GM12892 (cell line): ENCODE measurements around the gene NARF.

Experiments used
- DNase-seq: peaks from one replicate; pipeline ENCODE4 v3.0.0; 2011; ENCODE audit not compliant: insufficient read length
- FAIRE-seq: peaks from 2 replicates; lab custom pipeline; 2011; peaks lifted over from hg19 to GRCh38; lab: Jason Lieb, UNC
- POLR2A ChIP-seq: IDR thresholded peaks from 2 replicates; pipeline ENCODE4 v1.6.1; 2011; ENCODE audit warnings: low read depth, low read length, control low read depth
- POLR2AphosphoS5 ChIP-seq: IDR thresholded peaks from 2 replicates; pipeline ENCODE4 v1.6.1; 2011; ENCODE audit warnings: low read depth, low read length, control low read depth
- TAF1 ChIP-seq: IDR thresholded peaks from 2 replicates; pipeline ENCODE4 v1.6.1; 2011; ENCODE audit warnings: low read depth, mild to moderate bottlenecking, control low read depth, low read length, borderline replicate concordance

The NARF gene

DNA sequence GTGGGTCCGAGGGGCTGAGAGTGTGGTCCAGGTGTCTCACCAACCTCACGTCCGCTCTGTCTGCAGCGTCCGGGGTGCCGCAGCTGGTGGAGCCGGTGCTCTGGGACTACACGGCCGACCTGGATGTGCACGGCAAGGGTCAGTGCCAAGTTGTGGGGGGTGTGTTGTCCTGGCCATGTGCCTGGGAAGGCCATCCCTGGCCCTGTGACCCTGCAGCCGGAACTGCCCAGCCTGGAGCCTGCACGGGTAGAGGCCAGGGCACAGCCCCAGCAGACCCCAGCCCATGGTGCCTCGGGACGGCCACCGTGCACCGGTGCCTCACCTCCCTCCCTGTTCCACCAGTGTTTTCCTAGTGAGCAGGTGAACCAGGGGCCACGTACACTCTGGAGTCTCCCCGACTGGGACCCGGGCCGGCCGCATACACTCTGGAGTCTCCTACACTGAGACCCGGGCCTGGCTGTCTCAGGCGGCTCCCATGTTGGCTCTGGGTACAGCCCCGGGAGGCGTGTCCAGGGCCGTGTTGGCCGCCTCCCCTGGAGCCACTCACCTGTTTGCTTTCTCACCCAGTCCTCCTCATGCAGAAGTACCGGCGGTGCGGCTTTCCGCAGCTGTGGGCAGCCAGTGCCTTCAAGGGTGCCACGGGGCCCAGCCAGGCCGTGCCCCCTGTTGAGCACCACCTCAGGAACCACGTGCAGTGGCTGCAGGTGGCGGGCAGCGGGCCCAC lies 21.8 kb upstream of the NARF start:
- no peak for FAIRE-seq
- TF ChIP-seq TAF1, result no peak
- TF ChIP-seq POLR2A, result no peak
- TF ChIP-seq POLR2AphosphoS5, result no peak; the same call in 1 of the 2 replicates
- DNase-seq, result no peak

DNA sequence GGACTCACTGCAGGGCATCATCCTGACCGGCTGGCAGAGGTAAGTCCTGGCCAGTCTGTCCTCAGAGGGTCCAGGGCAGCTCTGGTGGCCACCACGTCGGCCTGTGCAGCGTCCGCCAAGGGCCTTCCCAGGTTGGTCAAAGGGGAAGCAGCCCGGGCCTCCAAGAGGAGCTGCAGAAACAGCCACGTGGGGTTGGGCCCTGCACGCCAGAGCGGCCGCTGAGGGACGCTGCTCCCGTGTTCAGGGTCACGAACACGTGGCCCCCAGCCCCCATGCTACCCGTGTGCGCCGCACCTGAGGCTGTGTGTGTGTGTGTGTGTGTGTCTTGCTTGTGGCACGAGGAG lies 21.2 kb upstream of the NARF start:
- TF ChIP-seq TAF1 (no peak), POLR2A (no peak), POLR2AphosphoS5 (no peak)
- FAIRE-seq, result no peak
- DNase-seq, result no peak

DNA sequence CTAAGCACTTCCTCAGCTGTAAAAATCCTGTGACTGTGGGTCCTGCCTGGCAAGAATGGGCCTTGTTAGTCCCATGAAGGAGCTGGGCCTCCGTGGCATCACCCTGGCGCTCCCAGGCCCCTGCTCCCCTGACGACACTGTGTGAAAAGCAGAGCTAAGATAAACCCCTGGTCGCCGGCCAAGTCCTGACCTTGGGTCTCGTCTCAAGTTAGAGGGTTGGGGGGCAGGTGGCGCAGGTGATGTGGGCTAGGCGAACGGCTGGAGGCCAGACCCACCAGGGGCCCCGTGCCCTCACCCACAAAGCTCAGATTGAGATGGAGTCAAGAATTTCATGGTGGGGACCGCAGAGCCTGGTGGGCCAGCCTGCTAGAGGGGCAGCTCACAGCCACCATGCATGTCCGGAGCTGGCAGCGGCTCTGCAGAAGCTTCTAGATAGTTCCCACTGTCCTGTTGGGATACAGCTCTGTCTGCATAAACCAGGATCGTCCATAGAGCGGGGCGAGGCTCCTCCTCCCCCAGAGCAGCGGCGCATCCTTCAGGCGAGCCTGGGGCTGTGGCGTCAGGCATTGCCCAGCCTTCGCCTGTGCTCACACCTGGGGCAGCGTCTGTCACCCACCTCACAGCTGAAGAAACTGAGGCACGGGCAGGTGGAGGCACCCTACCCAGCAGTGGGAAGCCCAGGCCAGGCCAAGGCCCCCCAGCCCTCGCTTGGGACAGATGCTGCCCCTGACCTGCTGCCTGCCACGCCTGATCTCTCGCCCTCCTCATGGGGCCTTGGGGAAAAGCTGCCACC lies 19.9 kb upstream of the NARF start:
- TF ChIP-seq TAF1, result no peak
- no peak for TF ChIP-seq POLR2A
- TF ChIP-seq POLR2AphosphoS5, result no peak
- FAIRE-seq, result no peak
- no peak for DNase-seq

DNA sequence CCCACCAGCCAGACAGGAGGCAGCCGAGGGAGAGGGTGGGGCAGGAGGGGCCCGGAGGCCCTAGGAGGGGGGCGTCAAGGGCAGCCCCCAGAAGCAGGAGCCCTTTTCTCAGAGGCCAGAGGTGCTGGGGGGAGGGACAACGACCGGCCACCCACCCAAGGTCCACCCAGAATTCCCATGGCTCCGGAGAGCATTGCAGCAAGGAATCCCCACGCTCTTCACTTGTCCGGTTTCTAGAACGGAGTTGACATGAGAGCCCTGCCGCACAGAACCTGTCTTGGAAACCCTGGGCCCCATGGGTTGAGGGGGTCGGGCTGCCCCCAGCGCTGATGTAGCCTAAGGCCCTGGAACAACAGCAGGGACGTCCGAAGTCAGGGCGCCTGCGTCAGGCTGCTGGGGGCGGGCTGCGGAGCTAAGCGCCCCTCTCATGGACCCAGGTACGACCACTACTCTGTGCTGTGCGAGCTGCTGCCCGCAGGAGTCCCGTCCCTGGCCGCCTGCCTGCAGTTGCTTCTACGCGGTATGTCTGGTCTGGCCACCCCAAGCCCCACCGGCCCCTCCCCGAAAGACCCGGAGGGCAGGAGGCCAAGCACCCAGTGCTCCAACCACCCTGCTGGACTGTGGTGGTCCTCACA lies 19.2 kb upstream of the NARF start:
- TF ChIP-seq TAF1, result no peak
- TF ChIP-seq POLR2AphosphoS5, result no peak
- no peak for TF ChIP-seq POLR2A
- no peak for FAIRE-seq
- no peak for DNase-seq

DNA sequence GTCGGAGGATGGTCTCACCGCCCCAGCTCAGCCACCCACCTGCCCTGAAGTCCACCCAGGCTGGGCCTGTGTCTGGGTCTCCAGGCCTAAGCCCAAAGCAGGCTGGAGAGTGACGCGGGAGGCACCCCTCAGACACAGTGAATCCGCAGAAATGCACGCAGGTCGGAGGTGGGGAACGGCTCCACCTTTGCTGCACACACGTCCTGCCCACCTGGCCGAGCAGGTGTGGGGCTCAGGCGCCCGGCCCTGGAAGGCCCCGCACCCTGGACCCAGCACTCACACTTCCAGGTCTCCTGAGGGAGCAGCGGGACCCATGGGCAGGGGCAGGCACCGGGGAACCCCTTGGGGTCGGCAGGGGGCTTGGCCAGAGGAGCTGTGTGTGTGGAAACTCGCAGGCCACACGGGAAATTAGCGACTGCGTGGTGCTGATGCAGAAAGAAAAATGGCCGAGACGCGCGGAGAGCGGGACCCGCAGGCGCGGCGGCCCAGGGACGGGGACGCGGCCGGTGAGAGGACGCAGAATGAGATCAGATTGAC lies 18.6 kb upstream of the NARF start:
- TF ChIP-seq POLR2AphosphoS5 (no peak; the same call in 1 of the 2 replicates), POLR2A (no peak), TAF1 (no peak)
- no peak for FAIRE-seq

DNA sequence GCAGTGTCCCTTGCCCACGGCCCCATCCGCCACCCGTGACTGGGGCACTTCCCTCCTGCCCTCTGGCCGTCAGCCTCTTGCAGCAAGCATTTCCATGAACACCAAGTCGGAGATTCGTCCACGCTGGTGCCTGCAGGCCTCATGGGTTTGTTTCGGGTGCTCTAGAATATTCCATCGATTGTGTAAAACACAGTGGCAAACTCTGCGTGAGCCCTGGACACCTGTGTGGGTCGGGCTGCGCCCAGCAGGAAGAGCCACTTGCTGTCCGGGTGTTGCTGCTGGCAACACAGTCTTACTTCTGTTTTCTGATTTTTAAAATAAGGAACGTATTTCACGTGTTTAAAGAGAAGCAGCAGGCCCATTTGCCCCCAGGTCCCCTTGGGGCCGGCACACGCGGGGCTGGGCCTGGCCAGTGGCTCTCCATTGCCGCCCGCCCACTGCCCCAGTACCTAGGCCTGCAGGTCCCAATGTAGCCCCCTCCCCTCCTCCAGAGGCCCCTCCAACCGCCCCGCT lies 18.0 kb upstream of the NARF start:
- no peak for FAIRE-seq
- TF ChIP-seq TAF1 (no peak), POLR2A (no peak), POLR2AphosphoS5 (no peak)
- no peak for DNase-seq

More for the DNA sequence above, 18.6 kb upstream of the NARF start:
- no peak for DNase-seq

DNA sequence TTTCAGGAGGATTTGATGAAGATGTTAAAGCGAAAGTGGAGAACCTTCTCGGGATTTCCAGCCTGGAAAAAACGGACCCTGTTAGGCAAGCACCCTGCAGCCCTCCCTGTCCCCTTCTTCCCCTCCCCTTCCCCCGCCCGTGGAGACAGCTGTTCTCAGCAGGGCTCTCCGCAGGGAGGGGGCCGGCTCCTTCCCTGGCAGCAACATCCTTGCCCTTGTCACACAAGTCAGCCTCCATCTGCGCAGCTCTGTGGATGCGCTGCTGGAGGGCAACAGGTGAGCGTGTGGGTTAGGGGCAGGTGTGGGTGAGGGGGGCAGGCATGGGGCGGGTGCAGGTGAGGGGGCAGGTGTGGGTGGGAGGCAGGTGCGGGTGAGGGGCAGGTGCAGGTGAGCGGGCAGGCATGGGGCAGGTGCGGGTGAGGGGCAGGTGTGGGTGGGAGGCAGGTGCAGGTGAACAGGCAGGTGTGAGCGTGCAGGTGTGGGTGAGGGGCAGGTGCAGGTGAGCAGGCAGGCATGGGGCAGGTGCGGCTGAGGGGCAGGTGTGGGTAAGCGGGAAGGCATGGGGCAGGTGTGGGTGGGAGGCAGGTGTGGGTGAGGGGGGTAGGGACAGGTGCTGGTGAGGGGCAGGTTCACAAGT lies 17.4 kb upstream of the NARF start:
- DNase-seq, result no peak
- no peak; the same call in 1 of the 2 replicates for TF ChIP-seq POLR2A
- TF ChIP-seq POLR2AphosphoS5, result no peak
- FAIRE-seq, result no peak

DNA sequence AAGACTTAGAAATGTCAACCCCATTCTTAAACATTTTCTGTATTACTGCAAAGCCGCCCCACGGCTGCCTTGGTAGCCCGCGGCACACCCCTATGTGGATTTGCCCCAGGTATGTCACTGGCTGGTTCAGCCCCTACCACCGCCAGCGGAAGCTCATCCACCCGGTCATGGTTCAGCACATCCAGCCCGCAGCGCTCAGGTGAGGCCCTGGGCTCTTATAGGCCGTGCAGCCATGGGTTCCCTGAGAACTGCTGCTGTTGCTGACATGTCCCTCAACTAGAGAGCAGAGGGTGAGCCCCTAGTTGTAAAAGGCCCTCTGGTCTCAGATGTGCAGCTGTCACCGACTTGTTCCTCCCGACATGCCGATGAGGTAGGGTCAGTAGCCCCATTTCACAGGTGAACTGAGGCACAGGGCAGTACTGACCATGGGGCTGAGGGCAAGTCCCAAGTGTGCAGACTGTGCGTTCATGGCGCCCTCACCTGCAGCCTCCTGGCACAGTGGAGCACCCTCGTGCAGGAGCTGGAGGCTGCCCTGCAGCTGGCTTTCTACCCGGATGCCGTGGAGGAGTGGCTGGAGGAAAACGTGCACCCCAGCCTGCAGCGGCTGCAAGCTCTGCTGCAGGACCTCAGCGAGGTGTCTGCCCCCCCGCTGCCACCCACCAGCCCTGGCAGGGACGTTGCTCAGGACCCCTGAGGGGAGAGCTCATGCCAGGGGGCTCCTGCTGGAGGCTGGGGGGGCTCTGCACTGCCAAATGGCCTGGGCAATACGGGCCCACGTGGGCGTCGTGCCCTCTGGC lies 16.7 kb upstream of the NARF start:
- TF ChIP-seq POLR2A (peak; percentile 61), POLR2AphosphoS5 (no peak)
- no peak for DNase-seq
- no peak for FAIRE-seq

DNA sequence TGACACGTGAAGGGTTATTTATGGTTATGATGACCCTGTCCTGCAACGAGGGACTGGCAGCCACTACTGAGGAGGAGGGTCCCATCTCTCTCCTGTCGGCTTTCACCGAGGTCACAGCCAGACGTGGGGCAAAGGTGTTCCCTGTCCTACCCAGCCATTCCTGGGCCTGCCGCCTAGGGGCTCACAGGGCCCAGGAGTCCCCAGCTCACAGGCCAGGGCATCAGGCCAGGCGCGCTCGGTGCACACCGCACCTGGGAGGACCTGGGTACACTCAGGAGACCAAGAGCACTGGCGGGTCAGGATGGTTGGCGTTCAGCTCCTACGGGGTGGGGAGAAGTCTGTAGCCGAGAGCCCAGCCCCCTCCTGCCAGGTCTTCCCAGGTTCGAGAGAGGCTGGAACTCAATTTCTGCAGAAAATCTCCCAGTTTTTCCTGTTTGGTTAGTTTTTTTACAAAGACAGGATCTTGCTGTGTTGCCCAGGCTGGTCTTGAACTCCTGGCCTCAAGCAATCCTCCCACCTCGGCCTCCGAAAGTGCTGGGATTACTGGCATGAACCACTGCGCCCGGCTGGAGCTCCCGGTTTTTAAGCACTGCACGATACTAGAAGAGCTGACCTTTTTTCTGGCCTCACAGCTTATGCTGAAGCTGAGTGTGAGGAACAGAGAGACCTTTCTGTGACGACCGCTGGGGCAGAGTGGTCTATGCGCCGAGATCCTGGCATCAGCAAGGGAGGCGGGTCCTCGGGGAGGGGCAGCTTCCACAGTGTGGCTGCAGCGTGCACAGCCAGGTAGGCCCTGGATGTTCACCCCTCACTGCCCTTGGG lies 15.7 kb upstream of the NARF start:
- no peak for DNase-seq
- no peak for TF ChIP-seq POLR2A
- no peak for TF ChIP-seq TAF1
- no peak for TF ChIP-seq POLR2AphosphoS5
- FAIRE-seq, result no peak
